ENCODE results near the gene C4B. TPM values are rescaled to one million over a fixed set of nuclear protein-coding genes. Genes with fewer than 3 reads are reported as not detected.
"Not testable (repeated sequence)": the region's sequence is repeated elsewhere in the genome, so short reads cannot be mapped to it uniquely, and the experiment has no call there.

Gene C4B
- total RNA-seq, 1 experiment from 2014 or later = 2.7 TPM

DNA sequence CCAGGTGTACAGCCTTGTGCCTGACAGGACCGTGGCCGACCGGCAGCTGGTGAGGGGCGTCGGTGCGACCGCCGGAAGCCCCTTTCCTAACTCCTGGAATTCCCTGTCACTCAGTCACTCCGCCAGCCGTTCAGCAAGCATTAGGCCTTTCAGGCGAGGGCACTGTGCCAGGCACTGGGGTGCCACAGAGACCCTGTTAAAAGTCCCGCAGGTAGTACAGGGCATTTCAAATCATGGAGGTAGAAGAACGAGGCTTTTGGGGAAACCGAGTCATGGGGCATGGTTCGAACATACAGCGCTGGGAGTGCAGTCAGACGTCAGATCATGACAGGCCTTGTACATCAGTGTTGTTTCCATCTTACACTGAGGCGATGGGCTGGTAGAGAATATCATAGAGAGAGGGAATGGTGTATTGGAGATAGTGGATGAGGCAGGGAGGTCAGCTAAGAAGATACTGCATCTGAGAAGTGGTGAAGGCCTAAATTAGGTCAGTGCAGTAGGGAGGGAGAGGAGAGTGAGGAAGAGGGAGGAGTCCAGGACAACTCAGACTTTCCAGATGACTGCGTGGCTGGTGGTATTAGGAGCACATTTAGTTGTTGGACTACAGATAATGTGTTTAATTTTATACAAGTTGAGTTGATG is 41.8 kb upstream of the C4B start:
- Histone ChIP-seq H3K23ac (ENCODE audit: insufficient read length, low read depth, low read length) (no peak overlapping the region), H2BK5ac (ENCODE audit: insufficient read length, low read length) (no peak overlapping the region), H3K79me1 (ENCODE audit: insufficient read depth, low read depth, low read length, poor library complexity, severe bottlenecking) (no peaks in the 10 kb centered on the region), H2BK120ac (ENCODE audit: low read depth, low read length, poor library complexity, severe bottlenecking) (no peak overlapping the region), H2AFZ (ENCODE audit: low read length) (no peak overlapping the region), H2BK12ac (ENCODE audit: insufficient read length, low read depth, low read length) (no peak overlapping the region), H3K18ac (ENCODE audit: insufficient read length, low read depth, low read length) (no peak overlapping the region), H2BK20ac (ENCODE audit: low read depth, low read length, poor library complexity, severe bottlenecking) (no peak overlapping the region), H4K8ac (replicated peaks; ENCODE audit: insufficient read length, low read depth, low read length) (no peak overlapping the region), H4K20me1 (ENCODE audit: control insufficient read depth, insufficient read depth, insufficient read length) (no peaks in the 10 kb centered on the region), H3K4me1 (ENCODE audit: insufficient read depth, low read length) (peaks cover 3% of the 10 kb centered on the region; the same call in 1 of the 2 replicates), H3K4me2 (ENCODE audit: insufficient read depth, insufficient read length, low read length) (peak overlapping the region; percentile 94), H2BK15ac (ENCODE audit: low read depth, low read length) (no peak overlapping the region), H3K9ac (ENCODE audit: extremely low read depth, insufficient read length, low read length) (peak overlapping the region; percentile 20), H3K23me2 (ENCODE audit: insufficient read length, low read depth, low read length, poor library complexity, severe bottlenecking) (peaks cover 6% of the 10 kb centered on the region), H3K27ac (ENCODE audit: insufficient read length, low read depth, low read length) (no peak overlapping the region), H3K14ac (ENCODE audit: insufficient read depth, low read length) (no peak overlapping the region), H3K56ac (ENCODE audit: insufficient read length, low read depth, low read length) (no peak overlapping the region), H4K5ac (ENCODE audit: insufficient read length, low read depth, low read length) (no peak overlapping the region), H3K9me3 (ENCODE audit: control insufficient read depth, low read depth, low read length) (no peaks in the 10 kb centered on the region), H3K4ac (ENCODE audit: low read depth, low read length) (no peak overlapping the region), H4K91ac (ENCODE audit: insufficient read length, low read depth, low read length) (no peak overlapping the region), H3K79me2 (ENCODE audit: insufficient read depth, low read length) (no peaks in the 10 kb centered on the region; the same call in 1 of the 2 replicates), H2AK5ac (ENCODE audit: insufficient read length, low read length) (no peak overlapping the region), H3T11ph (ENCODE audit: low read length) (no peak overlapping the region), H3K27me3 (ENCODE audit: insufficient read depth, low read length) (no peaks in the 10 kb centered on the region)
- no CpG with 5 or more reads among the region's 19 CpGs for WGBS (ENCODE audit: extremely low coverage, insufficient read length, low lambda C conversion rate)
- peaks cover 8 to 11% of the 10 kb centered on the region in 2 experiments for H3K4me1 Mint-ChIP-seq
- H3K9me3 Mint-ChIP-seq = peaks cover 6 to 13% of the 10 kb centered on the region in 2 experiments
- H3K4me3 Mint-ChIP-seq = peak overlapping the region; percentile 91 to 97
- peak overlapping the region; percentile 100; a peak in 6 of 7 replicates for H3K27ac Mint-ChIP-seq
- no peak for DNase-seq
- peaks cover 25 to 54% (median 49%) of the 10 kb centered on the region in 3 experiments for H3K36me3 Mint-ChIP-seq (ENCODE audit: insufficient read depth in 1 of 3, low read depth in 3 of 3)
- TF ChIP-seq, protein P1, sequence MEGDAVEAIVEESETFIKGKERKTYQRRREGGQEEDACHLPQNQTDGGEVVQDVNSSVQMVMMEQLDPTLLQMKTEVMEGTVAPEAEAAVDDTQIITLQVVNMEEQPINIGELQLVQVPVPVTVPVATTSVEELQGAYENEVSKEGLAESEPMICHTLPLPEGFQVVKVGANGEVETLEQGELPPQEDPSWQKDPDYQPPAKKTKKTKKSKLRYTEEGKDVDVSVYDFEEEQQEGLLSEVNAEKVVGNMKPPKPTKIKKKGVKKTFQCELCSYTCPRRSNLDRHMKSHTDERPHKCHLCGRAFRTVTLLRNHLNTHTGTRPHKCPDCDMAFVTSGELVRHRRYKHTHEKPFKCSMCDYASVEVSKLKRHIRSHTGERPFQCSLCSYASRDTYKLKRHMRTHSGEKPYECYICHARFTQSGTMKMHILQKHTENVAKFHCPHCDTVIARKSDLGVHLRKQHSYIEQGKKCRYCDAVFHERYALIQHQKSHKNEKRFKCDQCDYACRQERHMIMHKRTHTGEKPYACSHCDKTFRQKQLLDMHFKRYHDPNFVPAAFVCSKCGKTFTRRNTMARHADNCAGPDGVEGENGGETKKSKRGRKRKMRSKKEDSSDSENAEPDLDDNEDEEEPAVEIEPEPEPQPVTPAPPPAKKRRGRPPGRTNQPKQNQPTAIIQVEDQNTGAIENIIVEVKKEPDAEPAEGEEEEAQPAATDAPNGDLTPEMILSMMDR (conservative IDR thresholded peaks at IDR 0.05) = no peak
- H3K27me3 Mint-ChIP-seq (ENCODE audit: low read depth) = no peaks in the 10 kb centered on the region; the same call in 1 of the 2 replicates

DNA sequence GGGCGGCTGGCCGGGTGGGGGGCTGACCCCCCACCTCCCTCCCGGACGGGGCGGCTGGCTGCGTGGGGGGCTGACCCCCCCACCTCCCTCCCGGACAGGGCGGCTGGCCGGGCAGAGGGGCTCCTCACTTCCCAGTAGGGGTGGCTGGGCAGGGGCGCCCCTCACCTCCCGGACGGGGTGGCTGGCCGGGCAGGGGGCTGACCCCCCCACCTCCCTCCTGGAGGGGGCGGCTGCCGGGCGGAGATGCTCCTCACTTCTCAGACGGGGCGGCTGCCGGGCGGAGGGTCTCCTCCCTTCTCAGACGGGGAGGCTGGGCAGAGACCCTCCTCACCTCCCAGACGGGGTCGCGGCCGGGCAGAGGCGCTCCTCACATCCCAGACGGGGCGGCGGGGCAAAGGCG is 38.5 kb upstream of the C4B start:
- H3K14ac ChIP-seq (ENCODE audit: insufficient read depth, low read length); H4K91ac ChIP-seq (ENCODE audit: insufficient read length, low read depth, low read length); H3K4ac ChIP-seq (ENCODE audit: low read depth, low read length); DNase-seq; H3K18ac ChIP-seq (ENCODE audit: insufficient read length, low read depth, low read length); H3K27me3 Mint-ChIP-seq (ENCODE audit: low read depth); H3K27me3 ChIP-seq (ENCODE audit: insufficient read depth, low read length); H3K79me2 ChIP-seq (ENCODE audit: insufficient read depth, low read length); H2BK120ac ChIP-seq (ENCODE audit: low read depth, low read length, poor library complexity, severe bottlenecking); H3K79me1 ChIP-seq (ENCODE audit: insufficient read depth, low read depth, low read length, poor library complexity, severe bottlenecking); H3K27ac ChIP-seq (ENCODE audit: insufficient read length, low read depth, low read length); H3T11ph ChIP-seq (ENCODE audit: low read length); H2AK5ac ChIP-seq (ENCODE audit: insufficient read length, low read length); H2BK20ac ChIP-seq (ENCODE audit: low read depth, low read length, poor library complexity, severe bottlenecking); H3K23ac ChIP-seq (ENCODE audit: insufficient read length, low read depth, low read length); H3K4me1 ChIP-seq (ENCODE audit: insufficient read depth, low read length); H3K4me3 Mint-ChIP-seq; H3K23me2 ChIP-seq (ENCODE audit: insufficient read length, low read depth, low read length, poor library complexity, severe bottlenecking); H2BK15ac ChIP-seq (ENCODE audit: low read depth, low read length); H2BK12ac ChIP-seq (ENCODE audit: insufficient read length, low read depth, low read length); H4K5ac ChIP-seq (ENCODE audit: insufficient read length, low read depth, low read length); H4K20me1 ChIP-seq (ENCODE audit: control insufficient read depth, insufficient read depth, insufficient read length); H3K9ac ChIP-seq (ENCODE audit: extremely low read depth, insufficient read length, low read length); H2BK5ac ChIP-seq (ENCODE audit: insufficient read length, low read length); H3K9me3 ChIP-seq (ENCODE audit: control insufficient read depth, low read depth, low read length); H3K4me2 ChIP-seq (ENCODE audit: insufficient read depth, insufficient read length, low read length); H2AFZ ChIP-seq (ENCODE audit: low read length); H3K27ac Mint-ChIP-seq; H4K8ac ChIP-seq (replicated peaks; ENCODE audit: insufficient read length, low read depth, low read length); H3K56ac ChIP-seq (ENCODE audit: insufficient read length, low read depth, low read length): not testable (repeated sequence)
- WGBS (ENCODE audit: extremely low coverage, insufficient read length, low lambda C conversion rate) = no CpG with 5 or more reads among the region's 30 CpGs
- peaks cover 6 to 13% of the 10 kb centered on the region in 2 experiments for H3K9me3 Mint-ChIP-seq
- peaks cover 8 to 11% of the 10 kb centered on the region in 2 experiments for H3K4me1 Mint-ChIP-seq
- peaks cover 13 to 36% (median 29%) of the 10 kb centered on the region in 3 experiments for H3K36me3 Mint-ChIP-seq (ENCODE audit: insufficient read depth in 1 of 3, low read depth in 3 of 3)
